GM18517 (cell line): ENCODE measurements around the gene APAF1.
"Not testable (repeated sequence)": the region's sequence is repeated elsewhere in the genome, so short reads cannot be mapped to it uniquely, and the experiment has no call there.

Source experiments
- ATAC-seq: cut with Tn5 transposase; IDR thresholded peaks from one replicate; pipeline ENCODE4 v1.9.1; 2021; ENCODE audit warnings: mild to moderate bottlenecking, moderate library complexity; ENCODE audit not compliant: unreplicated experiment

The APAF1 gene

GRCh38 chr12:98755855-98756254 is 110.8 kb downstream of the APAF1 start:
- ATAC-seq = not testable (repeated sequence)

- no peak for ATAC-seq
Observed at GRCh38 chr12:98757455-98757854, 112.4 kb downstream of the APAF1 start.

- ATAC-seq = no peak
Observed at GRCh38 chr12:98758331-98758730, 113.2 kb downstream of the APAF1 start.

- ATAC-seq = no peak
Observed at GRCh38 chr12:98763656-98764055, 118.6 kb downstream of the APAF1 start.

- ATAC-seq = no peak
Observed at GRCh38 chr12:98767248-98767647, 122.2 kb downstream of the APAF1 start.

GRCh38 chr12:98769068-98769467 is 124.0 kb downstream of the APAF1 start:
- ATAC-seq = no peak

- ATAC-seq = no peak
Observed at GRCh38 chr12:98770230-98770629, 125.1 kb downstream of the APAF1 start.

GRCh38 chr12:98771811-98772752 is 127.0 kb downstream of the APAF1 start:
- ATAC-seq = no peak

GRCh38 chr12:98772818-98773217 is 127.7 kb downstream of the APAF1 start:
- ATAC-seq = no peak

- ATAC-seq = no peak
Observed at GRCh38 chr12:98780261-98780660, 135.2 kb downstream of the APAF1 start.

GRCh38 chr12:98783420-98783819 is 138.3 kb downstream of the APAF1 start:
- no peak for ATAC-seq
